ENCODE results near the gene MAGI2.

Gene MAGI2

GRCh38 chr7:78279457-78279856 lies 1174.0 kb downstream of the MAGI2 start:
- Histone ChIP-seq H3K36me3 (ENCODE audit: control insufficient read depth in 5 of 5, insufficient read depth in 5 of 5, low read length in 5 of 5) (no peaks in the 10 kb centered on the region), H3K27me3 (ENCODE audit: control insufficient read depth in 5 of 5, insufficient read depth in 4 of 5, low read length in 5 of 5) (no peaks in the 10 kb centered on the region), H3K4me1 (ENCODE audit: control insufficient read depth in 5 of 5, insufficient read depth in 5 of 5, low read length in 5 of 5) (no peaks in the 10 kb centered on the region), H3K9ac (ENCODE audit: low read length in 5 of 5) (no peak overlapping the region), H3K9me3 (ENCODE audit: control insufficient read depth in 5 of 5, low read length in 5 of 5) (no peaks in the 10 kb centered on the region), H3K4me3 (ENCODE audit: low read depth in 1 of 5, low read length in 5 of 5) (no peak overlapping the region), H3K27ac (ENCODE audit: low read depth, low read length) (no peak overlapping the region)

- no peaks in the 10 kb centered on the region for H3K27me3 ChIP-seq (ENCODE audit: control insufficient read depth in 5 of 5, insufficient read depth in 4 of 5, low read length in 5 of 5)
- H3K27ac ChIP-seq (ENCODE audit: low read depth, low read length): no peak overlapping the region
- no peak overlapping the region for H3K4me3 ChIP-seq (ENCODE audit: low read depth in 1 of 5, low read length in 5 of 5)
- H3K4me1 ChIP-seq (ENCODE audit: control insufficient read depth in 5 of 5, insufficient read depth in 5 of 5, low read length in 5 of 5): no peaks in the 10 kb centered on the region
- H3K36me3 ChIP-seq (ENCODE audit: control insufficient read depth in 5 of 5, insufficient read depth in 5 of 5, low read length in 5 of 5): no peaks in the 10 kb centered on the region
- no peaks in the 10 kb centered on the region for H3K9me3 ChIP-seq (ENCODE audit: control insufficient read depth in 5 of 5, low read length in 5 of 5)
- no peak overlapping the region for H3K9ac ChIP-seq (ENCODE audit: low read length in 5 of 5)
Measured at GRCh38 chr7:78279032-78279431, 1174.4 kb downstream of the MAGI2 start.

GRCh38 chr7:78267141-78267540 lies 1186.3 kb downstream of the MAGI2 start:
- no peaks in the 10 kb centered on the region for H3K4me1 ChIP-seq (ENCODE audit: control insufficient read depth in 5 of 5, insufficient read depth in 5 of 5, low read length in 5 of 5)
- peaks cover 0 to 2% (median 0%) of the 10 kb centered on the region in 5 donors for H3K9me3 ChIP-seq (ENCODE audit: control insufficient read depth in 5 of 5, low read length in 5 of 5)
- no peaks in the 10 kb centered on the region for H3K27me3 ChIP-seq (ENCODE audit: control insufficient read depth in 5 of 5, insufficient read depth in 4 of 5, low read length in 5 of 5)
- H3K27ac ChIP-seq (ENCODE audit: low read depth, low read length): no peak overlapping the region
- H3K9ac ChIP-seq (ENCODE audit: low read length in 5 of 5): no peak overlapping the region
- no peak overlapping the region for H3K4me3 ChIP-seq (ENCODE audit: low read depth in 1 of 5, low read length in 5 of 5)
- no peaks in the 10 kb centered on the region for H3K36me3 ChIP-seq (ENCODE audit: control insufficient read depth in 5 of 5, insufficient read depth in 5 of 5, low read length in 5 of 5)

GRCh38 chr7:78265486-78265885 lies 1188.0 kb downstream of the MAGI2 start:
- Histone ChIP-seq H3K27me3 (ENCODE audit: control insufficient read depth in 5 of 5, insufficient read depth in 4 of 5, low read length in 5 of 5) (no peaks in the 10 kb centered on the region), H3K9ac (ENCODE audit: low read length in 5 of 5) (no peak overlapping the region), H3K9me3 (ENCODE audit: control insufficient read depth in 5 of 5, low read length in 5 of 5) (peaks cover 0 to 2% (median 0%) of the 10 kb centered on the region in 5 donors), H3K4me1 (ENCODE audit: control insufficient read depth in 5 of 5, insufficient read depth in 5 of 5, low read length in 5 of 5) (no peaks in the 10 kb centered on the region), H3K36me3 (ENCODE audit: control insufficient read depth in 5 of 5, insufficient read depth in 5 of 5, low read length in 5 of 5) (no peaks in the 10 kb centered on the region), H3K27ac (ENCODE audit: low read depth, low read length) (no peak overlapping the region), H3K4me3 (ENCODE audit: low read depth in 1 of 5, low read length in 5 of 5) (no peak overlapping the region)

GRCh38 chr7:78265071-78265470 lies 1188.4 kb downstream of the MAGI2 start:
- Histone ChIP-seq H3K27me3 (ENCODE audit: control insufficient read depth in 5 of 5, insufficient read depth in 4 of 5, low read length in 5 of 5) (no peaks in the 10 kb centered on the region), H3K4me3 (ENCODE audit: low read depth in 1 of 5, low read length in 5 of 5) (no peak overlapping the region), H3K4me1 (ENCODE audit: control insufficient read depth in 5 of 5, insufficient read depth in 5 of 5, low read length in 5 of 5) (no peaks in the 10 kb centered on the region), H3K27ac (ENCODE audit: low read depth, low read length) (no peak overlapping the region), H3K9me3 (ENCODE audit: control insufficient read depth in 5 of 5, low read length in 5 of 5) (peaks cover 0 to 2% (median 0%) of the 10 kb centered on the region in 5 donors), H3K9ac (ENCODE audit: low read length in 5 of 5) (no peak overlapping the region), H3K36me3 (ENCODE audit: control insufficient read depth in 5 of 5, insufficient read depth in 5 of 5, low read length in 5 of 5) (no peaks in the 10 kb centered on the region)

GRCh38 chr7:78264105-78264504 lies 1189.4 kb downstream of the MAGI2 start:
- no peaks in the 10 kb centered on the region for H3K4me1 ChIP-seq (ENCODE audit: control insufficient read depth in 5 of 5, insufficient read depth in 5 of 5, low read length in 5 of 5)
- no peaks in the 10 kb centered on the region for H3K36me3 ChIP-seq (ENCODE audit: control insufficient read depth in 5 of 5, insufficient read depth in 5 of 5, low read length in 5 of 5)
- no peak overlapping the region for H3K27ac ChIP-seq (ENCODE audit: low read depth, low read length)
- no peak overlapping the region for H3K9ac ChIP-seq (ENCODE audit: low read length in 5 of 5)
- no peaks in the 10 kb centered on the region for H3K27me3 ChIP-seq (ENCODE audit: control insufficient read depth in 5 of 5, insufficient read depth in 4 of 5, low read length in 5 of 5)
- H3K4me3 ChIP-seq (ENCODE audit: low read depth in 1 of 5, low read length in 5 of 5): no peak overlapping the region
- H3K9me3 ChIP-seq (ENCODE audit: control insufficient read depth in 5 of 5, low read length in 5 of 5): no peaks in the 10 kb centered on the region

GRCh38 chr7:78261739-78262138 lies 1191.7 kb downstream of the MAGI2 start:
- H3K27me3 ChIP-seq (ENCODE audit: control insufficient read depth in 5 of 5, insufficient read depth in 4 of 5, low read length in 5 of 5): no peaks in the 10 kb centered on the region
- H3K27ac ChIP-seq (ENCODE audit: low read depth, low read length): no peak overlapping the region
- no peaks in the 10 kb centered on the region for H3K36me3 ChIP-seq (ENCODE audit: control insufficient read depth in 5 of 5, insufficient read depth in 5 of 5, low read length in 5 of 5)
- no peaks in the 10 kb centered on the region for H3K9me3 ChIP-seq (ENCODE audit: control insufficient read depth in 5 of 5, low read length in 5 of 5)
- H3K9ac ChIP-seq (ENCODE audit: low read length in 5 of 5): no peak overlapping the region
- no peak overlapping the region for H3K4me3 ChIP-seq (ENCODE audit: low read depth in 1 of 5, low read length in 5 of 5)
- H3K4me1 ChIP-seq (ENCODE audit: control insufficient read depth in 5 of 5, insufficient read depth in 5 of 5, low read length in 5 of 5): no peaks in the 10 kb centered on the region

- Histone ChIP-seq H3K36me3 (ENCODE audit: control insufficient read depth in 5 of 5, insufficient read depth in 5 of 5, low read length in 5 of 5) (no peaks in the 10 kb centered on the region), H3K27me3 (ENCODE audit: control insufficient read depth in 5 of 5, insufficient read depth in 4 of 5, low read length in 5 of 5) (no peaks in the 10 kb centered on the region), H3K9ac (ENCODE audit: low read length in 5 of 5) (no peak overlapping the region), H3K4me1 (ENCODE audit: control insufficient read depth in 5 of 5, insufficient read depth in 5 of 5, low read length in 5 of 5) (no peaks in the 10 kb centered on the region), H3K4me3 (ENCODE audit: low read depth in 1 of 5, low read length in 5 of 5) (no peak overlapping the region), H3K9me3 (ENCODE audit: control insufficient read depth in 5 of 5, low read length in 5 of 5) (no peaks in the 10 kb centered on the region), H3K27ac (ENCODE audit: low read depth, low read length) (no peak overlapping the region)
Measured at GRCh38 chr7:78261302-78261701, 1192.2 kb downstream of the MAGI2 start.

GRCh38 chr7:78260826-78261225 lies 1192.6 kb downstream of the MAGI2 start:
- H3K27ac ChIP-seq (ENCODE audit: low read depth, low read length): no peak overlapping the region
- no peak overlapping the region for H3K9ac ChIP-seq (ENCODE audit: low read length in 5 of 5)
- H3K27me3 ChIP-seq (ENCODE audit: control insufficient read depth in 5 of 5, insufficient read depth in 4 of 5, low read length in 5 of 5): no peaks in the 10 kb centered on the region

GRCh38 chr7:78254726-78255055 lies 1198.8 kb downstream of the MAGI2 start:
- peaks cover 0 to 3% (median 0%) of the 10 kb centered on the region in 5 donors for H3K9me3 ChIP-seq (ENCODE audit: control insufficient read depth in 5 of 5, low read length in 5 of 5)
- no peak overlapping the region for H3K27ac ChIP-seq (ENCODE audit: low read depth, low read length)
- H3K4me1 ChIP-seq (ENCODE audit: control insufficient read depth in 5 of 5, insufficient read depth in 5 of 5, low read length in 5 of 5): no peaks in the 10 kb centered on the region
- no peak overlapping the region for H3K4me3 ChIP-seq (ENCODE audit: low read depth in 1 of 5, low read length in 5 of 5)
- no peak overlapping the region for H3K9ac ChIP-seq (ENCODE audit: low read length in 5 of 5)
- H3K27me3 ChIP-seq (ENCODE audit: control insufficient read depth in 5 of 5, insufficient read depth in 4 of 5, low read length in 5 of 5): no peaks in the 10 kb centered on the region
- H3K36me3 ChIP-seq (ENCODE audit: control insufficient read depth in 5 of 5, insufficient read depth in 5 of 5, low read length in 5 of 5): peaks cover 0 to 4% (median 0%) of the 10 kb centered on the region in 5 donors

More at GRCh38 chr7:78260826-78261225, 1192.6 kb downstream of the MAGI2 start:
- Histone ChIP-seq H3K9me3 (ENCODE audit: control insufficient read depth in 5 of 5, low read length in 5 of 5) (no peaks in the 10 kb centered on the region), H3K36me3 (ENCODE audit: control insufficient read depth in 5 of 5, insufficient read depth in 5 of 5, low read length in 5 of 5) (peaks cover 0 to 4% (median 0%) of the 10 kb centered on the region in 5 donors), H3K4me1 (ENCODE audit: control insufficient read depth in 5 of 5, insufficient read depth in 5 of 5, low read length in 5 of 5) (no peaks in the 10 kb centered on the region), H3K4me3 (ENCODE audit: low read depth in 1 of 5, low read length in 5 of 5) (no peak overlapping the region)

Data from subcutaneous abdominal adipose tissue (tissue), 5 donors.